Cardiac muscle cell (in vitro differentiated cells and primary cell): ENCODE results near the gene COL8A1. TPM values are rescaled to one million over a fixed set of nuclear protein-coding genes. Genes with fewer than 3 reads are reported as not detected.

Source experiments
- DNase-seq, 2 donors: peaks; one replicate each; pipeline versions ENCODE4 v3.0.0 to v3.0.0-alpha.2; 2010 to 2017; ENCODE audit warnings: low read depth in 1 of 2, low spot score in 1 of 2
- H3K27ac ChIP-seq: fragments of 200-600 bp; sonication (generic); 2 replicates; pipeline ENCODE4 v1.5.1; 2016
- H3K27me3 ChIP-seq: fragments of 200-600 bp; sonication (generic); 2 replicates; pipeline ENCODE4 v1.6.0; 2016; ENCODE audit warnings: control low read depth
- H3K36me3 ChIP-seq: fragments of 200-600 bp; sonication (generic); 2 replicates; pipeline ENCODE4 v1.5.1; 2016; ENCODE audit warnings: control low read depth
- H3K4me1 ChIP-seq: fragments of 200-600 bp; sonication (generic); 2 replicates; pipeline ENCODE4 v1.8.1; 2017; ENCODE audit warnings: low read depth, mild to moderate bottlenecking, mixed run types
- H3K4me3 ChIP-seq: fragments of 200-600 bp; sonication (generic); 2 replicates; pipeline ENCODE4 v1.5.1; 2016; ENCODE audit warnings: mild to moderate bottlenecking
- H3K9me3 ChIP-seq: fragments of 200-600 bp; sonication (generic); 2 replicates; pipeline ENCODE4 v1.5.1; 2017; ENCODE audit warnings: low read depth, mild to moderate bottlenecking, control low read depth
- CTCF ChIP-seq: IDR thresholded peaks from 2 replicates; pipeline ENCODE4 v1.5.1; 2012; ENCODE audit warnings: low read depth, mild to moderate bottlenecking, low read length
- polyA plus RNA-seq: library from polyadenylated mRNA; unstranded; fragments of >200 nt; fragmentation: Nextera tagmentation; extraction: Ambion mirVana; gene quantifications from 2 replicates; pipeline ENCODE4 v1.2.1, GENCODE V29; 2016
- total RNA-seq: library from RNA; depleted of rRNA; stranded (reverse); fragments of >200 nt; gene quantifications from 2 replicates; pipeline ENCODE4 v1.2.3, GENCODE V29; 2016

Gene COL8A1
- total and polyA plus RNA-seq, 2 experiments from 2014 or later = 1.5 to 5.1 TPM

DNA sequence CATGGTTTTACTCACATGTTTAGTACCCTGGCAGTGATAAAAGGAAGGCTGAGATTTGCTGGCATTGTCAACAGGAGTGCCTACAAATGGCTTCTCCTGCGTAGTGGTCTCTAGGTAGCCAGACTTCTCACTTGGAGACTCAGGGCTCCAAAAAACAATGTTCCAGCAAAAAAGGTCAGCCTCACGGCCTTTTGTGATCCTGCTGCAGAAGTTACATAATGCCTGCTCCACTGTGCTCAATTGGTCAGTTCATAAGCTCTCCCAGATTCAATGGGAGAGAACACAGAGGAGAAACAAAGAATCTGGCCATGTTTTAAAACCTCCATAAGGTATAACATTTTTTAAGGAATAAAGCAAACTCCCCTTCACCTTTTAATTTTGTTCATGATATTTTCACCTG lies 103.2 kb downstream of the COL8A1 start:
- no peaks in the 10 kb centered on the region for H3K27me3 ChIP-seq
- no peaks in the 10 kb centered on the region for H3K36me3 ChIP-seq
- no peak for TF ChIP-seq CTCF
- H3K9me3 ChIP-seq = no peaks in the 10 kb centered on the region
- no peaks in the 10 kb centered on the region for H3K4me1 ChIP-seq
- DNase-seq = no peak
- H3K27ac ChIP-seq = no peak overlapping the region
- no peak overlapping the region for H3K4me3 ChIP-seq

DNA sequence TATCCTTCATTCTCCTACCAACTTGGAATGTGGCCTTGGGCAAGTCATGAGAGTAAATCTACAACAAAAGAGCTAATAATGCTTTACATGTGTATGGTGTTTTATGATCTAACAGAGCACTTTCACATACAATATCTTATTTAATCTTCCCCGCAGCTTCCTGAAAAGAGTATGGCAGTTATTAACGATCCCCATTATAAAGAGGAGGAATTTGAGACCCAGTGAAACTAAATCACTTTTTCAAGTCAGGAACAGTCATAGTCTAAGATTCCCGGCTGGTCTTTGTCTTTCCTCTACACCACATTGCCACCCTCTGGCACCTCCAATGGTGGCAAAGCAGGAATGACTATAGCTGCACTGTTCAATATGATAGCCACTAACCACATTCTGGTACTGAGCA lies 109.5 kb downstream of the COL8A1 start:
- Histone ChIP-seq H3K9me3 (no peaks in the 10 kb centered on the region), H3K27me3 (peaks cover 2% of the 10 kb centered on the region), H3K4me3 (no peak overlapping the region), H3K4me1 (no peaks in the 10 kb centered on the region), H3K27ac (no peak overlapping the region), H3K36me3 (no peaks in the 10 kb centered on the region)
- peak; percentile 34 for TF ChIP-seq CTCF
- DNase-seq = peak in 1 of 2 donors; percentile 42

DNA sequence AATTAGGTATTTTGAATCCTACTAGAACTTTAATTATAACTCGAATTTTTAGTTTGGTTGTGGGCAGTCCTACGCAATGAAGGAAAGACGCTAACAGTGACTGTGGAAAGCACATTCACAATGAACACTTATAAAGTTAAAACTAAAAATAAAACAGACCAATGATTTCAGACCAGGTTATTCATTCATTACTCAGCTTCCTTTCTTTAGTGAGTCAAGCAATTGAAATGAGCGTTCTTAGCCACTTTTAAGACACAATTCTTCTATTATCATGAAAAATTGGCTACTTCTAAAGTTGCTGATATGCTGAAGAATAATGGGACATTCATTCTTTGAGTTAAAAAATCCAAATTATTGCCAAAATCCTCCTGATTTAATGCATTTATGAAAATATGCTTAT lies 113.3 kb downstream of the COL8A1 start:
- peaks cover 2% of the 10 kb centered on the region for H3K27me3 ChIP-seq
- H3K4me1 ChIP-seq = no peaks in the 10 kb centered on the region
- no peaks in the 10 kb centered on the region for H3K9me3 ChIP-seq
- H3K27ac ChIP-seq = no peak overlapping the region
- no peak overlapping the region for H3K4me3 ChIP-seq
- TF ChIP-seq CTCF = no peak
- H3K36me3 ChIP-seq = no peaks in the 10 kb centered on the region
- peak in 1 of 2 donors; percentile 80 for DNase-seq

GRCh38 chr3:99753268-99753975 lies 115.0 kb downstream of the COL8A1 start:
- H3K27ac ChIP-seq = no peak overlapping the region
- peak; percentile 68 to 93 for DNase-seq
- H3K36me3 ChIP-seq = no peaks in the 10 kb centered on the region
- H3K4me1 ChIP-seq = no peaks in the 10 kb centered on the region
- H3K9me3 ChIP-seq = no peaks in the 10 kb centered on the region
- peak; percentile 76 for TF ChIP-seq CTCF
- no peak overlapping the region for H3K4me3 ChIP-seq
- H3K27me3 ChIP-seq = peaks cover 2% of the 10 kb centered on the region

DNA sequence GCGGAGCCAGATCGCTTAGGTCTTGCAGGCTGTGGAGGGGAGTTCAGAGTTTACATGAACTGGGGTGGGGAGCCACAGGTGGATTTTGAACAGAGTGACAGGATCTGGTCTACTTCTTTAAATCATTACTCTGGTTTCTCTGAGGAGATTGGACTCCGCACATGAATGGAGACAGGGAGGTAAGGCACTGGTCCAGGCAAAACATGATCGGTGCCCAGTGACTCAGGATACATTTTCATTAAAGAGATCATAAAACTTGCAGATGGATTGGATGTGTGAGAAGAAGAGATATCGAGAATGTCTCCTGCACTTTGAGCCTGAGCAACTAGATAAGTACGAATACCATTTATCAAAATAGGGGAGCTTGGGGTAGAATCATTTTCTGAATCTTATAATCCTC lies 117.4 kb downstream of the COL8A1 start:
- Histone ChIP-seq H3K27me3 (no peaks in the 10 kb centered on the region), H3K4me3 (no peak overlapping the region), H3K4me1 (no peaks in the 10 kb centered on the region), H3K27ac (no peak overlapping the region), H3K9me3 (no peaks in the 10 kb centered on the region), H3K36me3 (no peaks in the 10 kb centered on the region)
- DNase-seq = no peak
- no peak for TF ChIP-seq CTCF
